Smooth muscle cell (in vitro differentiated cells): Measurements from ENCODE around the gene CAMTA1. TPM values are rescaled to one million over a fixed set of nuclear protein-coding genes. Genes with fewer than 3 reads are reported as not detected.

Experiments
- DNase-seq: peaks from one replicate; lab custom pipeline; 2025; ENCODE audit not compliant: unreplicated experiment; lab: John Stamatoyannopoulos, UW
- H2AFZ ChIP-seq: fragments of 200-600 bp; sonication (generic); 2 replicates; pipeline ENCODE4 v1.6.0; 2016; ENCODE audit warnings: antibody characterized with exemption, low read depth, mild to moderate bottlenecking
- H3F3A ChIP-seq: fragments of 200-600 bp; sonication (generic); 2 replicates; pipeline ENCODE4 v1.6.0; 2017; ENCODE audit warnings: antibody characterized with exemption, low read depth
- H3K27ac ChIP-seq: fragments of 200-600 bp; sonication (generic); 2 replicates; pipeline ENCODE4 v1.5.1; 2016; ENCODE audit warnings: low read depth, mild to moderate bottlenecking
- H3K27me3 ChIP-seq: fragments of 200-600 bp; sonication (generic); 2 replicates; pipeline ENCODE4 v1.6.1; 2016; ENCODE audit warnings: low read depth, mild to moderate bottlenecking
- H3K36me3 ChIP-seq: fragments of 200-600 bp; sonication (generic); 2 replicates; pipeline ENCODE4 v1.5.1; 2016; ENCODE audit warnings: low read depth
- H3K4me1 ChIP-seq: fragments of 200-600 bp; sonication (generic); 2 replicates; pipeline ENCODE4 v1.5.1; 2016; ENCODE audit warnings: low read depth
- H3K4me2 ChIP-seq: fragments of 200-600 bp; sonication (generic); 2 replicates; pipeline ENCODE4 v1.6.0; 2016; ENCODE audit warnings: mild to moderate bottlenecking
- H3K4me3 ChIP-seq: fragments of 200-600 bp; sonication (generic); 2 replicates; pipeline ENCODE4 v1.5.1; 2016; ENCODE audit warnings: mild to moderate bottlenecking
- H3K79me2 ChIP-seq: fragments of 200-600 bp; sonication (generic); 2 replicates; pipeline ENCODE4 v1.6.0; 2016; ENCODE audit warnings: low read depth, mild to moderate bottlenecking
- H3K9ac ChIP-seq: fragments of 200-600 bp; sonication (generic); 2 replicates; pipeline ENCODE4 v1.6.0; 2016; ENCODE audit warnings: low read depth
- H3K9me3 ChIP-seq: fragments of 200-600 bp; sonication (generic); replicated peaks from 2 replicates; pipeline ENCODE4 v1.5.1; 2016; ENCODE audit warnings: low read depth
- H4K20me1 ChIP-seq: fragments of 200-600 bp; sonication (generic); 2 replicates; pipeline ENCODE4 v1.6.0; 2016; ENCODE audit warnings: low read depth
- CTCF ChIP-seq: fragments of 200-600 bp; sonication (generic); IDR thresholded peaks from 2 replicates; pipeline ENCODE4 v1.5.1; 2017; ENCODE audit warnings: borderline replicate concordance, mild to moderate bottlenecking, antibody characterized with exemption; ENCODE audit not compliant: insufficient read depth, poor library complexity, severe bottlenecking
- WGBS: methylation state at CpG from one replicate; pipeline ENCODE4 v1.1.7; 2016; ENCODE audit warnings: low lambda C conversion rate; 5-methylcytosine and 5-hydroxymethylcytosine counted together
- polyA plus RNA-seq: library from polyadenylated mRNA; unstranded; fragments of >200 nt; fragmentation: Nextera tagmentation; extraction: Ambion mirVana; gene quantifications from 2 replicates; pipeline ENCODE4 v1.2.1, GENCODE V29; 2016
- total RNA-seq: library from RNA; depleted of rRNA; stranded (reverse); fragments of >200 nt; gene quantifications from 2 replicates; pipeline ENCODE4 v1.2.3, GENCODE V29; 2014

The CAMTA1 gene
- total and polyA plus RNA-seq, 2 experiments from 2014 or later = 139 to 145 TPM

GRCh38 chr1:7384679-7385078, 599.4 kb downstream of the CAMTA1 start:
- H3K4me3 ChIP-seq = no peak overlapping the region

GRCh38 chr1:7385471-7386225, 600.4 kb downstream of the CAMTA1 start:
- DNase-seq = no peak
- no peak overlapping the region for H2AFZ ChIP-seq
- no peaks in the 10 kb centered on the region for H3K79me2 ChIP-seq
- H3K4me2 ChIP-seq = no peak overlapping the region
- H3K36me3 ChIP-seq = no peaks in the 10 kb centered on the region
- H4K20me1 ChIP-seq = no peaks in the 10 kb centered on the region
- peak overlapping the region; percentile 16 for H3K27ac ChIP-seq
- no peak overlapping the region for H3K9ac ChIP-seq
- no peak for TF ChIP-seq CTCF
- no peak overlapping the region for H3K4me3 ChIP-seq
- WGBS = 85% methylated on average over 19 of the region's 19 CpGs
- peaks cover 20% of the 10 kb centered on the region for H3K4me1 ChIP-seq
- H3K27me3 ChIP-seq = no peaks in the 10 kb centered on the region
- peaks cover 6% of the 10 kb centered on the region for H3F3A ChIP-seq
- no peaks in the 10 kb centered on the region for H3K9me3 ChIP-seq

More at GRCh38 chr1:7384679-7385078, 599.4 kb downstream of the CAMTA1 start:
- no peak overlapping the region for H3K27ac ChIP-seq
- H2AFZ ChIP-seq = no peak overlapping the region
- H3K27me3 ChIP-seq = no peaks in the 10 kb centered on the region
- no peak for TF ChIP-seq CTCF
- peaks cover 26% of the 10 kb centered on the region for H3K4me1 ChIP-seq
- H3K9me3 ChIP-seq = no peaks in the 10 kb centered on the region
- H3F3A ChIP-seq = peaks cover 6% of the 10 kb centered on the region
- DNase-seq = no peak
- no peaks in the 10 kb centered on the region for H4K20me1 ChIP-seq
- H3K9ac ChIP-seq = no peak overlapping the region
- WGBS = 81% methylated on average over 7 of the region's 7 CpGs
- no peaks in the 10 kb centered on the region for H3K79me2 ChIP-seq
- H3K36me3 ChIP-seq = no peaks in the 10 kb centered on the region
- H3K4me2 ChIP-seq = no peak overlapping the region

- H3K27ac ChIP-seq = peak overlapping the region; percentile 16
- no peak overlapping the region for H3K4me2 ChIP-seq
- no peaks in the 10 kb centered on the region for H3K79me2 ChIP-seq
- no peaks in the 10 kb centered on the region for H3K9me3 ChIP-seq
- H3K4me1 ChIP-seq = peaks cover 20% of the 10 kb centered on the region
- no peak overlapping the region for H3K9ac ChIP-seq
- no peak overlapping the region for H3K4me3 ChIP-seq
- no peak for DNase-seq
- no peaks in the 10 kb centered on the region for H3K36me3 ChIP-seq
- H3K27me3 ChIP-seq = no peaks in the 10 kb centered on the region
- no peak for TF ChIP-seq CTCF
- WGBS = 83% methylated on average over 20 of the region's 20 CpGs
- no peak overlapping the region for H2AFZ ChIP-seq
- H4K20me1 ChIP-seq = no peaks in the 10 kb centered on the region
- peaks cover 6% of the 10 kb centered on the region for H3F3A ChIP-seq
Measured at GRCh38 chr1:7386226-7387052, 601.2 kb downstream of the CAMTA1 start.
